GM12891 (cell line): ENCODE data around the gene CCDC201.

Experiments
- POLR2A ChIP-seq: IDR thresholded peaks from 2 replicates; pipeline ENCODE4 v1.6.1; 2011; ENCODE audit warnings: low read depth, low read length, control low read depth
- TAF1 ChIP-seq: IDR thresholded peaks from 2 replicates; pipeline ENCODE4 v1.6.1; 2011; ENCODE audit warnings: low read depth, low read length, control low read depth

- no peak for TF ChIP-seq POLR2A
- no peak for TF ChIP-seq TAF1
Measured at GRCh38 chr7:45915606-45916005, 42.7 kb upstream of the CCDC201 start.
